ENCODE measurements around the gene FUT6.
A peak's percentile ranks its signal among the peaks of the same experiment; 100 is the strongest.

FUT6 gene

GRCh38 chr19:5831159-5831558 is 8.3 kb downstream of the FUT6 start:
- H3K4me3 ChIP-seq (ENCODE audit: low read length), result no peak overlapping the region
- DNase-seq (ENCODE audit: low read depth, low spot score), result no peak

- DNase-seq (ENCODE audit: low read depth, low spot score), result no peak
- peak overlapping the region; percentile 96 for H3K4me3 ChIP-seq (ENCODE audit: low read length)
Measured at GRCh38 chr19:5829567-5830310, 9.8 kb downstream of the FUT6 start.

- no peak for DNase-seq (ENCODE audit: low read depth, low spot score)
- peak overlapping the region; percentile 96 for H3K4me3 ChIP-seq (ENCODE audit: low read length)
Measured at GRCh38 chr19:5828661-5829566, 10.6 kb downstream of the FUT6 start.

- peak; percentile 91 for DNase-seq (ENCODE audit: low read depth, low spot score)
- peak overlapping the region; percentile 96 for H3K4me3 ChIP-seq (ENCODE audit: low read length)
Measured at GRCh38 chr19:5827891-5828660, 11.4 kb downstream of the FUT6 start.

- DNase-seq (ENCODE audit: low read depth, low spot score), result no peak
- peak overlapping the region; percentile 60 for H3K4me3 ChIP-seq (ENCODE audit: low read length)
Measured at GRCh38 chr19:5827342-5827890, 12.1 kb downstream of the FUT6 start.

- DNase-seq (ENCODE audit: low read depth, low spot score), result peak; percentile 84
- H3K4me3 ChIP-seq (ENCODE audit: low read length), result peak overlapping the region; percentile 60
Measured at GRCh38 chr19:5826531-5827341, 12.8 kb downstream of the FUT6 start.

GRCh38 chr19:5825178-5825577 is 14.3 kb downstream of the FUT6 start:
- DNase-seq (ENCODE audit: low read depth, low spot score), result no peak
- H3K4me3 ChIP-seq (ENCODE audit: low read length), result no peak overlapping the region

GRCh38 chr19:5824751-5825150 is 14.8 kb downstream of the FUT6 start:
- no peak overlapping the region for H3K4me3 ChIP-seq (ENCODE audit: low read length)
- no peak for DNase-seq (ENCODE audit: low read depth, low spot score)

- DNase-seq (ENCODE audit: low read depth, low spot score), result no peak
- H3K4me3 ChIP-seq (ENCODE audit: low read length), result no peak overlapping the region
Measured at GRCh38 chr19:5823579-5824281, 15.8 kb downstream of the FUT6 start.

- no peak for DNase-seq (ENCODE audit: low read depth, low spot score)
- H3K4me3 ChIP-seq (ENCODE audit: low read length), result no peak overlapping the region
Measured at GRCh38 chr19:5822181-5822844, 17.2 kb downstream of the FUT6 start.

GRCh38 chr19:5821521-5822180 is 17.9 kb downstream of the FUT6 start:
- DNase-seq (ENCODE audit: low read depth, low spot score), result no peak
- H3K4me3 ChIP-seq (ENCODE audit: low read length), result no peak overlapping the region

GRCh38 chr19:5820785-5821184 is 18.7 kb downstream of the FUT6 start:
- no peak overlapping the region for H3K4me3 ChIP-seq (ENCODE audit: low read length)
- DNase-seq (ENCODE audit: low read depth, low spot score), result no peak

GRCh38 chr19:5818594-5818993 is 20.9 kb downstream of the FUT6 start:
- H3K4me3 ChIP-seq (ENCODE audit: low read length), result no peak overlapping the region
- DNase-seq (ENCODE audit: low read depth, low spot score), result no peak

- H3K4me3 ChIP-seq (ENCODE audit: low read length), result no peak overlapping the region
- no peak for DNase-seq (ENCODE audit: low read depth, low spot score)
Measured at GRCh38 chr19:5817218-5817617, 22.3 kb downstream of the FUT6 start.

GRCh38 chr19:5814852-5815246 is 24.7 kb downstream of the FUT6 start:
- no peak overlapping the region for H3K4me3 ChIP-seq (ENCODE audit: low read length)
- no peak for DNase-seq (ENCODE audit: low read depth, low spot score)

- H3K4me3 ChIP-seq (ENCODE audit: low read length), result no peak overlapping the region
- DNase-seq (ENCODE audit: low read depth, low spot score), result no peak
Measured at GRCh38 chr19:5814123-5814851, 25.2 kb downstream of the FUT6 start.

Data from Jurkat, Clone E6-1 (cell line).